Right atrium auricular region (tissue), 2 donors: ENCODE measurements around the gene TUBG2. TPM values are rescaled to one million over a fixed set of nuclear protein-coding genes. Genes with fewer than 3 reads are reported as not detected.

Experiments used
- DNase-seq: peaks from one replicate; pipeline ENCODE4 v3.0.0-alpha.2; 2019; ENCODE audit warnings: low spot score
- H3K27ac ChIP-seq, 2 donors: fragments of 200-600 bp; sonication (generic); 1 replicate in 1 of 2; 2 replicates in 1 of 2; pipeline ENCODE4 v1.5.1; 2016 to 2019
- H3K27me3 ChIP-seq, 2 donors: fragments of 200-600 bp; sonication (generic); one replicate each; pipeline versions ENCODE4 v1.5.1 to v1.6.0; 2017 to 2019
- H3K36me3 ChIP-seq: fragments of 200-600 bp; sonication (generic); one replicate; pipeline ENCODE4 v1.5.1; 2016
- H3K4me1 ChIP-seq, 2 donors: fragments of 200-600 bp; sonication (generic); one replicate each; pipeline versions ENCODE4 v1.5.1 to v1.6.0; 2017 to 2019
- H3K4me3 ChIP-seq, 2 donors: fragments of 200-600 bp; sonication (generic); 1 replicate in 1 of 2; 2 replicates in 1 of 2; pipeline ENCODE4 v1.5.1; 2017 to 2019; ENCODE audit warnings: mild to moderate bottlenecking in 1 of 2, moderate library complexity in 1 of 2
- H3K9me3 ChIP-seq, 2 donors: fragments of 200-600 bp; sonication (generic); one replicate each; pipeline ENCODE4 v1.5.1; 2019
- total RNA-seq, 2 donors: library from RNA; depleted of rRNA; stranded (reverse); fragments of >200 nt; gene quantifications; one replicate each; pipeline ENCODE4 v1.1.0, GENCODE V29; 2016
- TF ChIP-seq, protein P1 (sequence below), 2 donors: fragments of 200-600 bp; sonication (generic); IDR thresholded peaks; one replicate each; pipeline ENCODE4 v1.5.1; 2019; ENCODE audit warnings: antibody characterized with exemption in 2 of 2

The TUBG2 gene
- total RNA-seq, 2 donors from 2014 or later, result 18.2 to 25.7 TPM

DNA sequence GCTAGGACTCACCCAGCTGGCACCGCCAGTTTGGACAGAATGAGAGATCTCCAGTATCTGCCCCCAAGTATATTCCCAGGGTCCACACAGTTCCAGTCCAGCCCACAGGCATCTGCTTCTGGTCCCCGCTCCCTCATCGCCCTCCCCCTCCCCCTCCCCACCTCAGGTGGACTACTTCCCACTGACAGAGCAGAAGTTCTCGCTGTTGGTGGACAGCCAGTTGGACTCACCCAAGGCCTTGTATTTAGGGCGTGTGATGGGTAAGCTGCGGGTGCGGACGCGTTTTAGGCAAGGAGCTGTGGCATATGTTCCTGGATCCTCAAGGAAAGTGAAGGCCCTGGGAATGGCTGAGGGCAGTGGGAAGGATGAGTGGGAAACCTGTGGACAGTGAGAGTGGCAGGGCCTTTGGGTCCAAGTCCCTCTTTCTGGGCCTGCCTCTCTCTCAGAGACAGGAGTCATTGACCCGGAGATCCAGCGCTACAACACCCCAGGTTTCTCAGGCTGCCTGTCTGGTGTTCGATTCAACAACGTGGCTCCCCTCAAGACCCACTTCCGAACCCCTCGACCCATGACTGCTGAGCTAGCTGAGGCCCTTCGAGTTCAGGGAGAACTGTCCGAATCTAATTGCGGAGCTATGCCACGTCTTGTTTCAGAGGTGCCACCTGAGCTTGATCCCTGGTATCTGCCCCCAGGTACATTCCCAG lies 38.2 kb downstream of the TUBG2 start:
- TF ChIP-seq, protein P1, sequence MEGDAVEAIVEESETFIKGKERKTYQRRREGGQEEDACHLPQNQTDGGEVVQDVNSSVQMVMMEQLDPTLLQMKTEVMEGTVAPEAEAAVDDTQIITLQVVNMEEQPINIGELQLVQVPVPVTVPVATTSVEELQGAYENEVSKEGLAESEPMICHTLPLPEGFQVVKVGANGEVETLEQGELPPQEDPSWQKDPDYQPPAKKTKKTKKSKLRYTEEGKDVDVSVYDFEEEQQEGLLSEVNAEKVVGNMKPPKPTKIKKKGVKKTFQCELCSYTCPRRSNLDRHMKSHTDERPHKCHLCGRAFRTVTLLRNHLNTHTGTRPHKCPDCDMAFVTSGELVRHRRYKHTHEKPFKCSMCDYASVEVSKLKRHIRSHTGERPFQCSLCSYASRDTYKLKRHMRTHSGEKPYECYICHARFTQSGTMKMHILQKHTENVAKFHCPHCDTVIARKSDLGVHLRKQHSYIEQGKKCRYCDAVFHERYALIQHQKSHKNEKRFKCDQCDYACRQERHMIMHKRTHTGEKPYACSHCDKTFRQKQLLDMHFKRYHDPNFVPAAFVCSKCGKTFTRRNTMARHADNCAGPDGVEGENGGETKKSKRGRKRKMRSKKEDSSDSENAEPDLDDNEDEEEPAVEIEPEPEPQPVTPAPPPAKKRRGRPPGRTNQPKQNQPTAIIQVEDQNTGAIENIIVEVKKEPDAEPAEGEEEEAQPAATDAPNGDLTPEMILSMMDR (IDR thresholded peaks at IDR 0.05), result no peak
- H3K36me3 ChIP-seq, result peaks cover 44% of the 10 kb centered on the region
- H3K9me3 ChIP-seq, result no peaks in the 10 kb centered on the region
- no peak overlapping the region for H3K4me3 ChIP-seq
- H3K4me1 ChIP-seq, result peaks cover 0 to 14% of the 10 kb centered on the region in 2 donors
- H3K27ac ChIP-seq, result no peak overlapping the region
- no peak for DNase-seq
- no peaks in the 10 kb centered on the region for H3K27me3 ChIP-seq

DNA sequence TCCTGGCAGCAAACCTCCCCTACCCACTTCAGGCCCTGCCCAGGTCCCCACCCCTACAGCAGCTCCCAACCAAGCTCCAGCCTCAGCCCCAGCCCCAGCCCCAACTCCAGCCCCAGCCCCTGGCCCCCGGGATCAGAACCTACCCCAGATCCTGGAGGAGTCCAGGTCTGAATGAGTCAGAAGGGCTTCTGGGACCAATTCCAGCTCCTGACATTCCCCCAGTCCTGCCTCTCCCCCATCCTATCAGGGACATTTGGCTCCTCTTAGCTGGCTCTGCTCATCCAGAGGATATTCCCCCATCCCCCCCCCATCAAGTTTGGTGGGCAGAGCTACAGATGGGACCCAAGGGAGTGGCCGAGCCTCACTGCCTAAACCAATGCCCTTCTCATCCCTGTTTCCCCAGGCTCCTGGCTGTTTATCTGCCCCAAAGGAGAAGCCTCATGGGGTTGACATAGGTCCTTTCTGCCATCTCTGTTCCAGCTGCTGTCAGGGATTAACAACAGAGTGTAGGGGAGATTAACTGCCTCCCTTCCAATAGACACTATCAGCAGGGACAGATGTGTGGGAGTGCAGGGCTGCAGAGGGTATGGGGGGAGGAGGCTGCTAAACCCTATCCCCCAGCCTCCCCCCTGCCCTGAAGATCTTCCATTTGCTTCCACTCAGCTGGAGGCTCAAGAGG lies 39.8 kb downstream of the TUBG2 start:
- Histone ChIP-seq H3K9me3 (no peaks in the 10 kb centered on the region), H3K27ac (peak overlapping the region in 1 of 2 donors; percentile 35), H3K27me3 (no peaks in the 10 kb centered on the region), H3K4me3 (no peak overlapping the region), H3K36me3 (peaks cover 61% of the 10 kb centered on the region), H3K4me1 (peaks cover 0 to 14% of the 10 kb centered on the region in 2 donors)
- DNase-seq, result peak; percentile 78
- TF ChIP-seq, protein P1 (IDR thresholded peaks at IDR 0.05), result no peak

DNA sequence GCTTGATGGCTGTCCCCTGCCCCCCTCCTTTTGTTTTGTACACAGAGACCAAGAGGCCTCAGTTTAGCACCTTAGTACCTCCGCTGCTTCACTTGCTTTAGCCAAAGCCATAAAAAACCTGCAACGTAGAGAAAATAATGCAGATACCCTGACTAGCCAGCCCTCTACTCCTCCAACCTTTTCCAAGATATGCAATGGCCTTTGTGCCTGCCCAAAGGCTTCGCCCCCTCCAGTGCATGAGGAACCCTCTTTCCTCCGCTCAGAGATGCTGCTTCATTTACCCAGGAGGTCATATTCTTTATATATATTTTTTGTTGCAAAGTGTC lies 40.3 kb downstream of the TUBG2 start:
- peaks cover 66% of the 10 kb centered on the region for H3K36me3 ChIP-seq
- TF ChIP-seq, protein P1 (IDR thresholded peaks at IDR 0.05), result no peak
- peaks cover 0 to 14% of the 10 kb centered on the region in 2 donors for H3K4me1 ChIP-seq
- no peaks in the 10 kb centered on the region for H3K27me3 ChIP-seq
- H3K4me3 ChIP-seq, result no peak overlapping the region
- no peak for DNase-seq
- no peak overlapping the region for H3K27ac ChIP-seq
- no peaks in the 10 kb centered on the region for H3K9me3 ChIP-seq

DNA sequence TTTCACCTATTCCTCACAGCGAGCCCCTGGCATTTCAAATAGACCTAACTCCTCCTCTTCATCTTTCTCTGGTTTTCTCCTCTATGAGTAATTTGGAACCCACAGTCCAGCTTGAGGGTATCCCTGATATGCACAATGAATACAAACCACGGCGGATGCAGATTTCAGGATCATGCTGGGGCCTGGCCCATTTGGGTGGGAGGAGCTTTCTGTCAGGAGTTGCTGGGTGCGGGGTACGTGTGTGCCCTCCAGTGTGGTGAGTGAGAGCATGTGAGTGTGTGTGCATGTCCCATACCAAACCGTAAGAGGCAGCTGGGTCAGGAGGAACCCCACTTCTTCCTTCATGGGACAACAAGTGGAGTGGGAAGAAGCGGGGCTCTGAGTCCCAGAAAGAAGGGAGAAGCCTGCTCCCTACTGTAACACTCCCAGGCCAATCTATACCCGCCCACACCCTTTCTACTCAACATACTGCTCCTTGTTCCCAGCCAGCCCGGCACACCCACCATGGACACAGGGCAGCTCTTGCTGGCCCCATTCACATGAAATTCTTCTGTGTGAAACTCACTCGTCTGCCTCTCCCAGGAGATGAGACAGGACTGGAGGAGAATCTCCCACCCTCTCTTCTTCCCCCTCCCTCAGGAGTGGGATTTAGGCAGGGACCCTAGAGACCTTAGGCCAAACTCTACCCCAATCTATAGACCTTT lies 41.7 kb downstream of the TUBG2 start:
- Histone ChIP-seq H3K27ac (no peak overlapping the region), H3K4me3 (no peak overlapping the region), H3K4me1 (peaks cover 0 to 14% of the 10 kb centered on the region in 2 donors), H3K36me3 (peaks cover 75% of the 10 kb centered on the region), H3K27me3 (no peaks in the 10 kb centered on the region), H3K9me3 (no peaks in the 10 kb centered on the region)
- no peak for DNase-seq
- TF ChIP-seq, protein P1 (IDR thresholded peaks at IDR 0.05), result no peak

DNA sequence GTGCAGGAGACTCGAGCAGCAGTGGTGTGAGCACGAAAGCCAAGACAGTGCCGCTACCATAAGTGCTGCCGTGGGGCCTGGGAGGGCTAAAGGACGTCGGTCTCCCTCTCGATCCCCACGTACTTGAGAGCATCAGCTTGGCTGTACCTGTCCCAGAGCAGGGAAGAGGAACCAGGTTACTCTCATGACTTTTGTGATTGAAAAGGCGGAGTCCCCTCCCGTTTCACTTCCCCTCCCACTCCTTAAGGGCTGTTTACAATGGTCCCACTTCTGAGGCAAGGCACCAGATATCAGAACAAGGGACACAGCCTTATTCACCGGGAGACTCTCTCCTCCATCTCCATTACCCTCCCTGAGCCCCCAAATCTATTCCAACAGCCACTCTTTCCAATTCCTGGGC lies 43.4 kb downstream of the TUBG2 start:
- Histone ChIP-seq H3K9me3 (no peaks in the 10 kb centered on the region), H3K27ac (no peak overlapping the region), H3K27me3 (no peaks in the 10 kb centered on the region), H3K4me1 (peaks cover 0 to 14% of the 10 kb centered on the region in 2 donors), H3K36me3 (peaks cover 78% of the 10 kb centered on the region), H3K4me3 (no peak overlapping the region)
- TF ChIP-seq, protein P1 (IDR thresholded peaks at IDR 0.05), result no peak
- DNase-seq, result no peak
